Stimulated activated CD8-positive, alpha-beta memory T cell treated with anti-CD3 and anti-CD28 coated beads, Interleukin-7, amount 100 ng/mL, for 24 hours (primary cell): ENCODE data around the gene SELENON.

Experiments
- DNase-seq: peaks from one replicate; pipeline ENCODE4 v3.0.0-alpha.2; 2020; ENCODE audit warnings: low read depth

SELENON gene

GRCh38 chr1:25799935-25800702, at the start of gene SELENON:
TSS of gene SELENON (plus strand) at chr1:25800193. CDS start at chr1:25800231, 38 bp downstream.
- no peak for DNase-seq

GRCh38 chr1:25750923-25751605, 48.9 kb upstream of the SELENON start:
- no peak for DNase-seq

- no peak for DNase-seq
Observed at GRCh38 chr1:25754470-25755181, 45.4 kb upstream of the SELENON start.

- DNase-seq = no peak
Observed at GRCh38 chr1:25755475-25756125, 44.4 kb upstream of the SELENON start.

- no peak for DNase-seq
Observed at GRCh38 chr1:25756215-25756614, 43.8 kb upstream of the SELENON start.

- DNase-seq = no peak
Observed at GRCh38 chr1:25757151-25757845, 42.7 kb upstream of the SELENON start.

- no peak for DNase-seq
Observed at GRCh38 chr1:25757846-25758185, 42.2 kb upstream of the SELENON start.

GRCh38 chr1:25758466-25759070, 41.4 kb upstream of the SELENON start:
- no peak for DNase-seq

GRCh38 chr1:25760122-25760719, 39.8 kb upstream of the SELENON start:
- DNase-seq = no peak

GRCh38 chr1:25760871-25761270, 39.1 kb upstream of the SELENON start:
- DNase-seq = no peak

- DNase-seq = no peak
Observed at GRCh38 chr1:25763493-25763892, 36.5 kb upstream of the SELENON start.

GRCh38 chr1:25765136-25765922, 34.7 kb upstream of the SELENON start:
- DNase-seq = no peak

- DNase-seq = no peak
Observed at GRCh38 chr1:25765923-25766589, 33.9 kb upstream of the SELENON start.

GRCh38 chr1:25766721-25767436, 33.1 kb upstream of the SELENON start:
- no peak for DNase-seq

GRCh38 chr1:25767437-25767770, 32.6 kb upstream of the SELENON start:
- no peak for DNase-seq

GRCh38 chr1:25768999-25769398, 31.0 kb upstream of the SELENON start:
- no peak for DNase-seq

GRCh38 chr1:25769625-25770383, 30.2 kb upstream of the SELENON start:
- no peak for DNase-seq

GRCh38 chr1:25770541-25771220, 29.3 kb upstream of the SELENON start:
- DNase-seq = no peak
